AG04450 (cell line): ENCODE measurements around the gene PDE7B. TPM values are rescaled to one million over a fixed set of nuclear protein-coding genes. Genes with fewer than 3 reads are reported as not detected.
A peak's percentile ranks its signal among the peaks of the same experiment; 100 is the strongest.

Experiments used
- CTCF ChIA-PET: fragments of 300-600, 350-600 bp; formaldehyde crosslinking; extraction: SDS; loops from one replicate; lab custom pipeline; 2022; ENCODE audit warnings: antibody characterized with exemption, inconsistent platforms; lab: Charles Lee
- POLR2A ChIA-PET: fragments of 350-600 bp; formaldehyde crosslinking; extraction: SDS; loops from one replicate; lab custom pipeline; 2021; ENCODE audit warnings: antibody characterized with exemption, inconsistent platforms; lab: Yijun Ruan, JAX
- DNase-seq: peaks from one replicate; pipeline ENCODE4 v3.0.0-alpha.2; 2011; ENCODE audit warnings: low read depth, low spot score
- H3K27ac ChIP-seq: one replicate; pipeline ENCODE4 v1.5.1; 2012; ENCODE audit warnings: low read depth, low read length, control low read depth
- H3K27me3 ChIP-seq: one replicate; pipeline ENCODE4 v1.6.0; 2012; ENCODE audit warnings: low read length; ENCODE audit not compliant: control insufficient read depth, insufficient read depth
- H3K4me3 ChIP-seq: 2 replicates; pipeline ENCODE4 v1.5.1; 2011; ENCODE audit warnings: mild to moderate bottlenecking, low read depth, low read length, control low read depth
- H3K9me3 ChIP-seq: 2 replicates; pipeline ENCODE4 v1.5.1; 2012; ENCODE audit warnings: low read length; ENCODE audit not compliant: control insufficient read depth, insufficient read depth
- CTCF ChIP-seq: IDR thresholded peaks from 2 replicates; pipeline ENCODE4 v1.5.1; 2011; ENCODE audit warnings: low read depth, low read length, control low read depth, inconsistent platforms
- polyA plus RNA-seq: library from polyadenylated mRNA; depleted of rRNA; stranded (reverse); fragments of >200 nt; gene quantifications from 2 replicates; pipeline ENCODE4 v1.2.3, GENCODE V29; 2011

Gene PDE7B
- polyA plus RNA-seq, 1 experiment: 17.4 TPM

GRCh38 chr6:136166815-136167214, 315.3 kb downstream of the PDE7B start:
- CTCF ChIA-PET: no interaction called here
- Histone ChIP-seq H3K9me3 (no peaks in the 10 kb centered on the region), H3K27me3 (no peaks in the 10 kb centered on the region), H3K4me3 (no peak overlapping the region), H3K27ac (no peak overlapping the region)
- no peak for TF ChIP-seq CTCF
- POLR2A ChIA-PET: no interaction called here
- no peak for DNase-seq

GRCh38 chr6:136169394-136170148, 318.1 kb downstream of the PDE7B start:
- no peaks in the 10 kb centered on the region for H3K9me3 ChIP-seq
- H3K27me3 ChIP-seq: no peaks in the 10 kb centered on the region
- no peak for DNase-seq
- no peak for TF ChIP-seq CTCF
- H3K4me3 ChIP-seq: no peak overlapping the region
- H3K27ac ChIP-seq: no peak overlapping the region
- ChIA-PET POLR2A (no interaction called here), CTCF (interaction anchor here (2.1 kb wide), 1 partner anchor 57 kb away, joined by 8 read pairs; no protein-coding TSS in a partner anchor)

GRCh38 chr6:136171231-136171630, 319.7 kb downstream of the PDE7B start:
- CTCF ChIA-PET: no interaction called here
- TF ChIP-seq CTCF: no peak
- Histone ChIP-seq H3K4me3 (no peak overlapping the region), H3K9me3 (no peaks in the 10 kb centered on the region), H3K27ac (no peak overlapping the region), H3K27me3 (no peaks in the 10 kb centered on the region)
- no peak for DNase-seq
- POLR2A ChIA-PET: no interaction called here

- POLR2A ChIA-PET: no interaction called here
- H3K27ac ChIP-seq: peak overlapping the region; percentile 57
- no peaks in the 10 kb centered on the region for H3K9me3 ChIP-seq
- H3K27me3 ChIP-seq: no peaks in the 10 kb centered on the region
- no peak overlapping the region for H3K4me3 ChIP-seq
- TF ChIP-seq CTCF: no peak
- CTCF ChIA-PET: interaction anchor here (0.6 kb wide), 1 partner anchor 16 kb away, joined by 3 read pairs; no protein-coding TSS in a partner anchor
- peak; percentile 58 for DNase-seq
Observed at GRCh38 chr6:136173519-136174507, 322.3 kb downstream of the PDE7B start.
